DND-41 (cell line): Measurements from ENCODE around the gene NARS2.

ENCODE experiments used
- CTCF ChIP-seq: IDR thresholded peaks from 2 replicates; pipeline ENCODE4 v1.5.1; 2012; ENCODE audit warnings: borderline replicate concordance, low read length, moderate library complexity, mild to moderate bottlenecking; ENCODE audit not compliant: poor library complexity, severe bottlenecking; ENCODE audit errors: extremely low read depth
- EZH2 ChIP-seq: IDR thresholded peaks from 3 replicates; pipeline ENCODE4 v1.6.1; 2012; ENCODE audit warnings: borderline replicate concordance, low read depth, mild to moderate bottlenecking, moderate library complexity, low read length, inconsistent platforms; ENCODE audit not compliant: severe bottlenecking

- no peak for TF ChIP-seq CTCF
- TF ChIP-seq EZH2 = no peak
Observed at GRCh38 chr11:78551066-78551465, 23.6 kb downstream of the NARS2 start.
